Measurements from ENCODE around the gene FOXK2.
"Not testable (repeated sequence)": the region's sequence is repeated elsewhere in the genome, so short reads cannot be mapped to it uniquely, and the experiment has no call there.

FOXK2 gene

GRCh38 chr17:82506402-82506801 lies 13.1 kb upstream of the FOXK2 start:
- not testable (repeated sequence) for H3K4me2 ChIP-seq (ENCODE audit: low read length); H3K9ac ChIP-seq (ENCODE audit: low read length); H4K5ac ChIP-seq (ENCODE audit: low read length); H4K8ac ChIP-seq (ENCODE audit: low read depth, low read length); H2BK15ac ChIP-seq (replicated peaks; ENCODE audit: low read depth); DNase-seq; H2BK120ac ChIP-seq (ENCODE audit: low read depth, low read length); H2AK5ac ChIP-seq (ENCODE audit: low read length); H3K4me3 ChIP-seq (ENCODE audit: low read length); H3K23ac ChIP-seq (ENCODE audit: low read length); H3K4ac ChIP-seq (ENCODE audit: low read depth, low read length); H3K56ac ChIP-seq (ENCODE audit: low read length); H3K79me1 ChIP-seq (ENCODE audit: low read length); H3K36me3 ChIP-seq (ENCODE audit: control insufficient read depth, insufficient read depth, low read length); H3K79me2 ChIP-seq (ENCODE audit: control insufficient read depth, insufficient read depth, low read length); H3K27me3 ChIP-seq (ENCODE audit: insufficient read depth, low read length, poor library complexity); H3K4me1 ChIP-seq (ENCODE audit: control insufficient read depth, low read depth, low read length); H3K18ac ChIP-seq (ENCODE audit: low read length); H3K27ac ChIP-seq (ENCODE audit: low read depth, low read length); H2BK5ac ChIP-seq (ENCODE audit: low read length)
- WGBS (ENCODE audit: extremely low coverage, insufficient coverage, low lambda C conversion rate): no CpG with 5 or more reads among the region's 7 CpGs

GRCh38 chr17:82507631-82508175 lies 11.8 kb upstream of the FOXK2 start:
- H3K79me2 ChIP-seq (ENCODE audit: control insufficient read depth, insufficient read depth, low read length): no peaks in the 10 kb centered on the region
- no peak overlapping the region for H2BK5ac ChIP-seq (ENCODE audit: low read length)
- WGBS (ENCODE audit: extremely low coverage, insufficient coverage, low lambda C conversion rate): no CpG with 5 or more reads among the region's 7 CpGs
- H4K5ac ChIP-seq (ENCODE audit: low read length): no peak overlapping the region
- no peak overlapping the region for H3K4me3 ChIP-seq (ENCODE audit: low read length)
- H3K4me1 ChIP-seq (ENCODE audit: control insufficient read depth, low read depth, low read length): no peaks in the 10 kb centered on the region
- no peaks in the 10 kb centered on the region for H3K27me3 ChIP-seq (ENCODE audit: insufficient read depth, low read length, poor library complexity)
- no peak overlapping the region for H2BK15ac ChIP-seq (replicated peaks; ENCODE audit: low read depth)
- no peak overlapping the region for H3K56ac ChIP-seq (ENCODE audit: low read length)
- H2AK5ac ChIP-seq (ENCODE audit: low read length): no peak overlapping the region
- H4K8ac ChIP-seq (ENCODE audit: low read depth, low read length): no peak overlapping the region
- no peak overlapping the region for H3K27ac ChIP-seq (ENCODE audit: low read depth, low read length)
- H3K18ac ChIP-seq (ENCODE audit: low read length): no peak overlapping the region
- no peak overlapping the region for H3K23ac ChIP-seq (ENCODE audit: low read length)
- H2BK120ac ChIP-seq (ENCODE audit: low read depth, low read length): no peak overlapping the region
- H3K79me1 ChIP-seq (ENCODE audit: low read length): no peaks in the 10 kb centered on the region
- DNase-seq: no peak
- no peak overlapping the region for H3K4ac ChIP-seq (ENCODE audit: low read depth, low read length)
- H3K36me3 ChIP-seq (ENCODE audit: control insufficient read depth, insufficient read depth, low read length): no peaks in the 10 kb centered on the region
- no peak overlapping the region for H3K4me2 ChIP-seq (ENCODE audit: low read length)
- no peak overlapping the region for H3K9ac ChIP-seq (ENCODE audit: low read length)

- not testable (repeated sequence) for H2BK15ac ChIP-seq (replicated peaks; ENCODE audit: low read depth); H3K4me3 ChIP-seq (ENCODE audit: low read length); H3K36me3 ChIP-seq (ENCODE audit: control insufficient read depth, insufficient read depth, low read length); H3K27ac ChIP-seq (ENCODE audit: low read depth, low read length); H2BK120ac ChIP-seq (ENCODE audit: low read depth, low read length); H3K56ac ChIP-seq (ENCODE audit: low read length); H3K4me2 ChIP-seq (ENCODE audit: low read length); H3K4me1 ChIP-seq (ENCODE audit: control insufficient read depth, low read depth, low read length); H3K79me1 ChIP-seq (ENCODE audit: low read length); H2AK5ac ChIP-seq (ENCODE audit: low read length); H3K9ac ChIP-seq (ENCODE audit: low read length); H3K23ac ChIP-seq (ENCODE audit: low read length); H3K79me2 ChIP-seq (ENCODE audit: control insufficient read depth, insufficient read depth, low read length); H3K27me3 ChIP-seq (ENCODE audit: insufficient read depth, low read length, poor library complexity); DNase-seq; H3K18ac ChIP-seq (ENCODE audit: low read length); H4K8ac ChIP-seq (ENCODE audit: low read depth, low read length); H2BK5ac ChIP-seq (ENCODE audit: low read length); H4K5ac ChIP-seq (ENCODE audit: low read length); H3K4ac ChIP-seq (ENCODE audit: low read depth, low read length)
- WGBS (ENCODE audit: extremely low coverage, insufficient coverage, low lambda C conversion rate): no CpG with 5 or more reads among the region's 5 CpGs
Measured at GRCh38 chr17:82511642-82512041, 7.9 kb upstream of the FOXK2 start.

GRCh38 chr17:82513864-82514263 lies 5.7 kb upstream of the FOXK2 start:
- not testable (repeated sequence) for H3K23ac ChIP-seq (ENCODE audit: low read length); H2AK5ac ChIP-seq (ENCODE audit: low read length); H3K4ac ChIP-seq (ENCODE audit: low read depth, low read length); H3K4me2 ChIP-seq (ENCODE audit: low read length); H2BK5ac ChIP-seq (ENCODE audit: low read length); H3K27ac ChIP-seq (ENCODE audit: low read depth, low read length); H3K79me1 ChIP-seq (ENCODE audit: low read length); H3K4me3 ChIP-seq (ENCODE audit: low read length); H3K18ac ChIP-seq (ENCODE audit: low read length); H3K79me2 ChIP-seq (ENCODE audit: control insufficient read depth, insufficient read depth, low read length); H3K27me3 ChIP-seq (ENCODE audit: insufficient read depth, low read length, poor library complexity); H3K56ac ChIP-seq (ENCODE audit: low read length); H4K8ac ChIP-seq (ENCODE audit: low read depth, low read length); H4K5ac ChIP-seq (ENCODE audit: low read length); H3K36me3 ChIP-seq (ENCODE audit: control insufficient read depth, insufficient read depth, low read length); DNase-seq; H2BK120ac ChIP-seq (ENCODE audit: low read depth, low read length); H3K9ac ChIP-seq (ENCODE audit: low read length); H2BK15ac ChIP-seq (replicated peaks; ENCODE audit: low read depth); H3K4me1 ChIP-seq (ENCODE audit: control insufficient read depth, low read depth, low read length)
- WGBS (ENCODE audit: extremely low coverage, insufficient coverage, low lambda C conversion rate): no CpG with 5 or more reads among the region's 10 CpGs

GRCh38 chr17:82517230-82517865 lies 2.2 kb upstream of the FOXK2 start:
- no peak overlapping the region for H3K4me3 ChIP-seq (ENCODE audit: low read length)
- no peak overlapping the region for H3K18ac ChIP-seq (ENCODE audit: low read length)
- no peaks in the 10 kb centered on the region for H3K79me1 ChIP-seq (ENCODE audit: low read length)
- H3K27me3 ChIP-seq (ENCODE audit: insufficient read depth, low read length, poor library complexity): no peaks in the 10 kb centered on the region
- H4K5ac ChIP-seq (ENCODE audit: low read length): no peak overlapping the region
- H3K4me2 ChIP-seq (ENCODE audit: low read length): no peak overlapping the region
- H2AK5ac ChIP-seq (ENCODE audit: low read length): no peak overlapping the region
- H2BK15ac ChIP-seq (replicated peaks; ENCODE audit: low read depth): no peak overlapping the region
- peaks cover 22% of the 10 kb centered on the region for H3K79me2 ChIP-seq (ENCODE audit: control insufficient read depth, insufficient read depth, low read length)
- H2BK5ac ChIP-seq (ENCODE audit: low read length): no peak overlapping the region
- H2BK120ac ChIP-seq (ENCODE audit: low read depth, low read length): no peak overlapping the region
- H3K4me1 ChIP-seq (ENCODE audit: control insufficient read depth, low read depth, low read length): no peaks in the 10 kb centered on the region
- no peak overlapping the region for H3K27ac ChIP-seq (ENCODE audit: low read depth, low read length)
- DNase-seq: no peak
- no CpG with 5 or more reads among the region's 10 CpGs for WGBS (ENCODE audit: extremely low coverage, insufficient coverage, low lambda C conversion rate)
- H3K36me3 ChIP-seq (ENCODE audit: control insufficient read depth, insufficient read depth, low read length): no peaks in the 10 kb centered on the region
- no peak overlapping the region for H3K4ac ChIP-seq (ENCODE audit: low read depth, low read length)
- no peak overlapping the region for H3K56ac ChIP-seq (ENCODE audit: low read length)
- no peak overlapping the region for H3K9ac ChIP-seq (ENCODE audit: low read length)
- no peak overlapping the region for H4K8ac ChIP-seq (ENCODE audit: low read depth, low read length)
- H3K23ac ChIP-seq (ENCODE audit: low read length): no peak overlapping the region

All from mesendoderm (in vitro differentiated cells).